GM12878 (cell line): Measurements from ENCODE around the gene DCTPP1. TPM values are rescaled to one million over a fixed set of nuclear protein-coding genes. Genes with fewer than 3 reads are reported as not detected.

Source experiments
- ATAC-seq: fragments of 200-7000 bp; cut with Tn5 transposase; 3 replicates; pipeline ENCODE4 v1.9.1; 2020; ENCODE audit warnings: mild to moderate bottlenecking, moderate library complexity
- BruUV-seq: library from RNA; stranded (reverse); fragments of 400-500 nt; replicated peaks from 2 replicates; lab custom pipeline; 2021; lab: Mats Ljungman, UMichigan
- CTCF ChIA-PET: fragments of 300-600 bp; sonication (Branson Sonifier 250); formaldehyde crosslinking; extraction: SDS; loops from one replicate; lab custom pipeline; 2021; ENCODE audit warnings: inconsistent platforms; lab: Yijun Ruan, JAX
- POLR2A ChIA-PET: fragments of 350-600 bp; formaldehyde crosslinking; extraction: SDS; loops from one replicate; lab custom pipeline; 2021; ENCODE audit warnings: inconsistent platforms; lab: Charles Lee
- RAD21 ChIA-PET: fragments of 300-600 bp; sonication (Branson Sonifier 250); formaldehyde crosslinking; loops from one replicate; lab custom pipeline; 2023; ENCODE audit warnings: antibody characterized with exemption; ENCODE audit not compliant: unreplicated experiment; lab: Charles Lee
- SMC1A ChIA-PET: fragments of 300-600 bp; sonication (Branson Sonifier 250); formaldehyde crosslinking; loops from one replicate; lab custom pipeline; 2023; ENCODE audit not compliant: unreplicated experiment, uncharacterized antibody; lab: Charles Lee
- DNase-seq: peaks from one replicate; pipeline ENCODE4 v3.0.0-alpha.2; 2011; ENCODE audit warnings: low read depth, low spot score
- FAIRE-seq: peaks from 3 replicates; lab custom pipeline; 2011; peaks lifted over from hg19 to GRCh38; lab: Jason Lieb, UNC
- H2AFZ ChIP-seq: 2 replicates; pipeline ENCODE4 v1.6.0; 2011; ENCODE audit warnings: low read depth, low read length, control low read depth; ENCODE audit not compliant: control insufficient read depth
- H3K27ac ChIP-seq: 2 replicates; pipeline ENCODE4 v1.5.1; 2011; ENCODE audit warnings: control low read depth; ENCODE audit not compliant: control insufficient read depth, insufficient read depth
- H3K27me3 ChIP-seq, 2 experiments: replicated peaks in 1 of 2; 2 replicates each; pipeline versions ENCODE4 v1.6.0 to v1.6.1; 2011; ENCODE audit warnings: low read length in 1 of 2; ENCODE audit not compliant: control insufficient read depth in 2 of 2, insufficient read depth in 2 of 2
- H3K36me3 ChIP-seq, 2 experiments: 2 replicates each; pipeline ENCODE4 v1.5.1; 2011; ENCODE audit warnings: low read length in 1 of 2; ENCODE audit not compliant: control insufficient read depth in 2 of 2, insufficient read depth in 2 of 2
- H3K4me1 ChIP-seq: 2 replicates; pipeline ENCODE4 v1.6.1; 2011; ENCODE audit warnings: mild to moderate bottlenecking, low read length, moderate library complexity, mixed read lengths; ENCODE audit not compliant: control insufficient read depth, insufficient read depth
- H3K4me2 ChIP-seq: 2 replicates; pipeline ENCODE4 v1.6.0; 2011; ENCODE audit warnings: control low read depth; ENCODE audit not compliant: control insufficient read depth, insufficient read depth
- H3K4me3 ChIP-seq: fragments of 200-600 bp; sonication (generic); 2 replicates; pipeline ENCODE4 v1.5.1; 2016
- H3K79me2 ChIP-seq: 2 replicates; pipeline ENCODE4 v1.6.0; 2011; ENCODE audit warnings: low read length; ENCODE audit not compliant: control insufficient read depth, insufficient read depth
- H3K9ac ChIP-seq: 2 replicates; pipeline ENCODE4 v1.8.0; 2011; ENCODE audit warnings: low read length, control low read depth, mixed read lengths; ENCODE audit not compliant: control insufficient read depth, insufficient read depth
- H3K9me3 ChIP-seq: replicated peaks from 3 replicates; pipeline ENCODE4 v1.5.1; 2011; ENCODE audit warnings: mild to moderate bottlenecking, low read length; ENCODE audit not compliant: control insufficient read depth, insufficient read depth
- H4K20me1 ChIP-seq: 2 replicates; pipeline ENCODE4 v1.6.0; 2011; ENCODE audit not compliant: control insufficient read depth, insufficient read depth
- BHLHE40 ChIP-seq, 2 experiments: fragments of 450-650 bp in 1 of 2; IDR thresholded peaks; 2 replicates each; pipeline ENCODE4 v1.6.1; 2011 to 2017; ENCODE audit warnings: low read depth in 2 of 2, borderline replicate concordance in 1 of 2, improper control_type of control experiment in 1 of 2, low read length in 1 of 2, mild to moderate bottlenecking in 1 of 2
- CHD1 ChIP-seq: IDR thresholded peaks from 2 replicates; pipeline ENCODE4 v1.6.1; 2012; ENCODE audit warnings: low read depth, low read length, improper control_type of control experiment
- EED ChIP-seq: sonication (generic); IDR thresholded peaks from 2 replicates; pipeline ENCODE4 v1.6.1; 2016; ENCODE audit warnings: antibody characterized with exemption, low read depth
- EGR1 ChIP-seq, 2 experiments: IDR thresholded peaks; 1 replicate in 1 of 2; 2 replicates in 1 of 2; pipeline ENCODE4 v1.6.1; 2011 to 2012; ENCODE audit warnings: low read depth in 2 of 2, low read length in 2 of 2, borderline replicate concordance in 1 of 2, mild to moderate bottlenecking in 1 of 2, moderate library complexity in 1 of 2
- HDAC2 ChIP-seq: fragments of 200-600 bp; sonication (generic); IDR thresholded peaks from 2 replicates; pipeline ENCODE4 v1.6.1; 2017
- HDGF ChIP-seq: fragments of 450-650 bp; IDR thresholded peaks from 2 replicates; pipeline ENCODE4 v1.6.1; 2016; ENCODE audit warnings: antibody characterized with exemption
- NFYB ChIP-seq: IDR thresholded peaks from 2 replicates; pipeline ENCODE4 v1.6.1; 2011; ENCODE audit warnings: low read depth, mild to moderate bottlenecking, low read length, improper control_type of control experiment, moderate library complexity; ENCODE audit not compliant: insufficient read depth
- PKNOX1 ChIP-seq: fragments of 450-650 bp; IDR thresholded peaks from 2 replicates; pipeline ENCODE4 v1.6.1; 2016; ENCODE audit warnings: mild to moderate bottlenecking
- POU2F2 ChIP-seq: IDR thresholded peaks from 3 replicates; pipeline ENCODE4 v1.6.1; 2011; ENCODE audit warnings: low read depth, mild to moderate bottlenecking, low read length, borderline replicate concordance
- RB1 ChIP-seq: fragments of 450-650 bp; formaldehyde crosslinking; IDR thresholded peaks from 2 replicates; pipeline ENCODE4 v1.6.1; 2017; ENCODE audit warnings: mild to moderate bottlenecking, borderline replicate concordance
- RELB ChIP-seq: fragments of 450-650 bp; IDR thresholded peaks from 2 replicates; pipeline ENCODE4 v1.6.1; 2017; ENCODE audit warnings: low read depth, mild to moderate bottlenecking, moderate library complexity
- RUNX3 ChIP-seq: IDR thresholded peaks from 2 replicates; pipeline ENCODE4 v1.6.1; 2012; ENCODE audit warnings: low read length, inconsistent platforms
- SP1 ChIP-seq: IDR thresholded peaks from one replicate; pipeline ENCODE4 v1.6.1; 2011; ENCODE audit warnings: low read depth, low read length
- TCF7 ChIP-seq: IDR thresholded peaks from 2 replicates; pipeline ENCODE4 v1.6.1; 2014; ENCODE audit warnings: antibody characterized with exemption, borderline replicate concordance
- WGBS: methylation state at CpG from one replicate; pipeline ENCODE4 v1.1.6; 2016; ENCODE audit warnings: low lambda C conversion rate; ENCODE audit not compliant: insufficient replicate concordance, insufficient coverage; ENCODE audit errors: missing lambda C conversion rate; 5-methylcytosine and 5-hydroxymethylcytosine counted together
- in situ Hi-C: fragments of 300-500 bp; cut with MboI; formaldehyde crosslinking; loops from 9 replicates; pipeline ENCODE4 v1.14.3; 2018; ENCODE audit warnings: mixed read lengths
- intact Hi-C: fragments of 100-400 bp; cut with micrococcal nuclease; formaldehyde crosslinking; loops from one replicate; pipeline ENCODE4 v1.14.2; 2022; ENCODE audit not compliant: unreplicated experiment
- polyA plus RNA-seq, 11 experiments: library from polyadenylated mRNA; depleted of rRNA in 4 of 11; unstranded in 6 of 11; stranded (reverse) in 5 of 11; fragments of >200 nt; fragmentation: Nextera tagmentation in 4 of 11; fragmentation: Illumina TruSeq in 1 of 11; extraction: Ambion mirVana in 4 of 11; extraction: Trizol in 1 of 11; gene quantifications; 1 replicate in 1 of 11; 2 replicates in 10 of 11; pipeline versions ENCODE4 v1.2.1 to v1.2.3, GENCODE V29; 2011 to 2016; ENCODE audit warnings: inconsistent platforms in 2 of 11, missing spikeins in 2 of 11, low read depth in 1 of 11
- total RNA-seq, 4 experiments: library from RNA; depleted of rRNA in 3 of 4; stranded (reverse); fragments of >200 nt in 3 of 4; fragmentation: Illumina TruSeq in 1 of 4; extraction: Trizol in 1 of 4; gene quantifications; 2 replicates each; pipeline versions ENCODE4 v1.2.1 to v1.2.3, GENCODE V29; 2013 to 2021
- TF ChIP-seq, protein P1 (sequence below): IDR thresholded peaks from 2 replicates; pipeline ENCODE4 v1.6.1; 2012; ENCODE audit warnings: low read depth, low read length, improper control_type of control experiment
- TF ChIP-seq, protein P2 (sequence below), 3 experiments: IDR thresholded peaks in 2 of 3; conservative IDR thresholded peaks in 1 of 3; 2 replicates each; pipeline ENCODE4 v1.5.1; 2011; ENCODE audit warnings: low read depth in 3 of 3, low read length in 3 of 3, mild to moderate bottlenecking in 3 of 3, control low read depth in 2 of 3, moderate library complexity in 2 of 3, inconsistent platforms in 1 of 3, mixed read lengths in 1 of 3; ENCODE audit not compliant: control insufficient read depth in 2 of 3, insufficient read depth in 1 of 3; ENCODE audit errors: extremely low read depth in 1 of 3

Gene DCTPP1
- total and polyA plus RNA-seq, 10 of the 15 experiments (the other 5 are each of a cell fraction or from before 2014, with no cell fraction given), result 72.1 to 266 (median 157) TPM

- BruUV-seq, result no TSS peak
- intact Hi-C loops, result no loop called here
- TF ChIP-seq BHLHE40 (IDR thresholded peaks at IDR 0.05; ENCODE audit: borderline replicate concordance in 1 of 2, low read depth in 2 of 2, low read length in 1 of 2) (peak; percentile 5 to 31; a peak in 2 of 4 replicates), HDAC2 (no peak), TCF7 (no peak), POU2F2 (0 out of 3 replicates have a peak, but pooled peaks have one; percentile 29), EGR1 (IDR thresholded peaks at IDR 0.05; ENCODE audit: borderline replicate concordance in 1 of 2, low read depth in 2 of 2, low read length in 2 of 2) (peak in 1 of 2 experiments; percentile 68; a peak in 1 of 3 replicates), RUNX3 (peak; percentile 21; the same call in 1 of the 2 replicates), CHD1 (0 out of 2 replicates have a peak, but pooled peaks have one; percentile 35), SP1 (peak; percentile 47), PKNOX1 (peak; percentile 23; the same call in 1 of the 2 replicates), RELB (peak; percentile 49), EED (peak; percentile 40), HDGF (peak; percentile 95), RB1 (peak; percentile 86; the same call in 1 of the 2 replicates), NFYB (0 out of 2 replicates have a peak, but pooled peaks have one; percentile 43)
- TF ChIP-seq, protein P1, sequence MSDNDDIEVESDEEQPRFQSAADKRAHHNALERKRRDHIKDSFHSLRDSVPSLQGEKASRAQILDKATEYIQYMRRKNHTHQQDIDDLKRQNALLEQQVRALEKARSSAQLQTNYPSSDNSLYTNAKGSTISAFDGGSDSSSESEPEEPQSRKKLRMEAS, result 0 out of 2 replicates have a peak, but pooled peaks have one; percentile 15
- TF ChIP-seq, protein P2, sequence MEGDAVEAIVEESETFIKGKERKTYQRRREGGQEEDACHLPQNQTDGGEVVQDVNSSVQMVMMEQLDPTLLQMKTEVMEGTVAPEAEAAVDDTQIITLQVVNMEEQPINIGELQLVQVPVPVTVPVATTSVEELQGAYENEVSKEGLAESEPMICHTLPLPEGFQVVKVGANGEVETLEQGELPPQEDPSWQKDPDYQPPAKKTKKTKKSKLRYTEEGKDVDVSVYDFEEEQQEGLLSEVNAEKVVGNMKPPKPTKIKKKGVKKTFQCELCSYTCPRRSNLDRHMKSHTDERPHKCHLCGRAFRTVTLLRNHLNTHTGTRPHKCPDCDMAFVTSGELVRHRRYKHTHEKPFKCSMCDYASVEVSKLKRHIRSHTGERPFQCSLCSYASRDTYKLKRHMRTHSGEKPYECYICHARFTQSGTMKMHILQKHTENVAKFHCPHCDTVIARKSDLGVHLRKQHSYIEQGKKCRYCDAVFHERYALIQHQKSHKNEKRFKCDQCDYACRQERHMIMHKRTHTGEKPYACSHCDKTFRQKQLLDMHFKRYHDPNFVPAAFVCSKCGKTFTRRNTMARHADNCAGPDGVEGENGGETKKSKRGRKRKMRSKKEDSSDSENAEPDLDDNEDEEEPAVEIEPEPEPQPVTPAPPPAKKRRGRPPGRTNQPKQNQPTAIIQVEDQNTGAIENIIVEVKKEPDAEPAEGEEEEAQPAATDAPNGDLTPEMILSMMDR (IDR thresholded peaks at IDR 0.05 in 2 of 3, conservative IDR thresholded peaks at IDR 0.05 in 1 of 3; ENCODE audit: control insufficient read depth in 2 of 3, extremely low read depth in 1 of 3, insufficient read depth in 1 of 3, low read depth in 3 of 3, low read length in 3 of 3), result peak in 1 of 3 experiments; percentile 19; a peak in 1 of 6 replicates
Measured at GRCh38 chr16:30378236-30379157, 51.3 kb downstream of the DCTPP1 start.

More at GRCh38 chr16:30378236-30379157, 51.3 kb downstream of the DCTPP1 start:
- Histone ChIP-seq H3K36me3 (peaks cover 0 to 4% of the 10 kb centered on the region in 2 experiments; a peak in 2 of 4 replicates), H3K4me2 (peak overlapping the region; percentile 92), H3K27ac (peak overlapping the region; percentile 97), H3K4me3 (peak overlapping the region; percentile 92), H2AFZ (peak overlapping the region; percentile 79), H3K4me1 (peaks cover 28% of the 10 kb centered on the region), H3K27me3 (no peaks in the 10 kb centered on the region), H3K9ac (peak overlapping the region; percentile 85), H3K79me2 (peaks cover 27% of the 10 kb centered on the region), H3K9me3 (no peaks in the 10 kb centered on the region), H4K20me1 (no peaks in the 10 kb centered on the region)
- ChIA-PET SMC1A (interaction anchor here (0.6 to 1.3 kb wide), 2 partner anchors 23 to 51 kb away, joined by 3 read pairs; partner anchors contain the start of gene DCTPP1), RAD21 (interaction anchor here (1.1 to 1.6 kb wide), 3 partner anchors 31 to 51 kb away, joined by 3 read pairs; partner anchors contain the start of gene DCTPP1), POLR2A (interaction anchor here (0.5 to 1.5 kb wide), 6 partner anchors 10 to 381 kb away, joined by 3 to 4 read pairs (median 3); partner anchors contain the start of genes PRR14 and TBX6), CTCF (interaction anchor here (0.6 to 1.6 kb wide), 4 partner anchors 18 to 220 kb away, joined by 3 read pairs; no protein-coding TSS in a partner anchor)
- in situ Hi-C loops, result no loop called here
- peak; percentile 81 for DNase-seq
- ATAC-seq, result peak; percentile 93
- FAIRE-seq, result peak; percentile 65
- 2% methylated on average over 59 of the region's 67 CpGs for WGBS
